GM23248 (cell line): ENCODE measurements around the gene SNTG2. TPM values are rescaled to one million over a fixed set of nuclear protein-coding genes. Genes with fewer than 3 reads are reported as not detected.

Source experiments
- DNase-seq: peaks from one replicate; pipeline ENCODE4 v3.0.0-alpha.2; 2015
- H2AFZ ChIP-seq: fragments of 200-600 bp; sonication (generic); 2 replicates; pipeline ENCODE4 v1.6.1; 2016; ENCODE audit warnings: antibody characterized with exemption
- H3F3A ChIP-seq: fragments of 200-600 bp; sonication (generic); 2 replicates; pipeline ENCODE4 v1.6.1; 2016; ENCODE audit warnings: mild to moderate bottlenecking, antibody characterized with exemption, mixed run types; ENCODE audit not compliant: insufficient read depth
- H3K27ac ChIP-seq: fragments of 200-600 bp; sonication (generic); 2 replicates; pipeline ENCODE4 v1.5.1; 2016; ENCODE audit warnings: mild to moderate bottlenecking
- H3K27me3 ChIP-seq: fragments of 200-600 bp; sonication (generic); replicated peaks from 2 replicates; pipeline ENCODE4 v1.6.1; 2016; ENCODE audit warnings: mild to moderate bottlenecking; ENCODE audit not compliant: insufficient read depth
- H3K36me3 ChIP-seq: fragments of 200-600 bp; sonication (generic); 2 replicates; pipeline ENCODE4 v1.6.1; 2016; ENCODE audit warnings: low read depth, mild to moderate bottlenecking
- H3K4me1 ChIP-seq: fragments of 200-600 bp; sonication (generic); 2 replicates; pipeline ENCODE4 v1.6.1; 2016; ENCODE audit warnings: mild to moderate bottlenecking; ENCODE audit not compliant: insufficient read depth
- H3K4me2 ChIP-seq: fragments of 200-600 bp; sonication (generic); one replicate; pipeline ENCODE4 v1.6.1; 2016; ENCODE audit warnings: mild to moderate bottlenecking; ENCODE audit not compliant: unreplicated experiment
- H3K4me3 ChIP-seq: fragments of 200-600 bp; sonication (generic); 2 replicates; pipeline ENCODE4 v1.5.1; 2016; ENCODE audit warnings: mild to moderate bottlenecking
- H3K79me2 ChIP-seq: fragments of 200-600 bp; sonication (generic); 2 replicates; pipeline ENCODE4 v1.6.1; 2016; ENCODE audit warnings: mild to moderate bottlenecking; ENCODE audit not compliant: insufficient read depth
- H3K9ac ChIP-seq: fragments of 200-600 bp; sonication (generic); 2 replicates; pipeline ENCODE4 v1.6.1; 2016; ENCODE audit warnings: mild to moderate bottlenecking
- H3K9me2 ChIP-seq: fragments of 200-600 bp; sonication (generic); 2 replicates; pipeline ENCODE4 v1.6.1; 2016; ENCODE audit warnings: mixed run types, mild to moderate bottlenecking, moderate library complexity; ENCODE audit not compliant: insufficient read depth
- H3K9me3 ChIP-seq: fragments of 200-600 bp; sonication (generic); one replicate; pipeline ENCODE4 v1.6.1; 2017; ENCODE audit warnings: low read depth
- H4K20me1 ChIP-seq: fragments of 200-600 bp; sonication (generic); 2 replicates; pipeline ENCODE4 v1.6.0; 2016; ENCODE audit not compliant: insufficient read depth
- EZH2 ChIP-seq: fragments of 200-600 bp; sonication (generic); IDR thresholded peaks from 2 replicates; pipeline ENCODE4 v1.6.1; 2018; ENCODE audit warnings: antibody characterized with exemption, mild to moderate bottlenecking; ENCODE audit not compliant: insufficient read depth, poor library complexity, severe bottlenecking
- EZH2phosphoT487 ChIP-seq: fragments of 200-600 bp; sonication (generic); IDR thresholded peaks from 2 replicates; pipeline ENCODE4 v1.6.1; 2018; ENCODE audit warnings: antibody characterized with exemption, moderate library complexity, mild to moderate bottlenecking, low read depth; ENCODE audit not compliant: insufficient read depth
- WGBS, 2 experiments: methylation state at CpG; one replicate each; pipeline ENCODE4 v1.1.6; 2015 to 2017; ENCODE audit warnings: low lambda C conversion rate in 2 of 2, low coverage in 1 of 2; ENCODE audit errors: missing lambda C conversion rate in 2 of 2; 5-methylcytosine and 5-hydroxymethylcytosine counted together
- in situ Hi-C: fragments of 300-500 bp; cut with MboI; formaldehyde crosslinking; loops from 2 replicates; pipeline ENCODE4 v1.15.0; 2020
- polyA plus RNA-seq: library from polyadenylated mRNA; unstranded; fragments of >200 nt; fragmentation: Nextera tagmentation; extraction: Ambion mirVana; gene quantifications from 2 replicates; pipeline ENCODE4 v1.2.1, GENCODE V29; 2016
- total RNA-seq: library from RNA; depleted of rRNA; stranded (reverse); fragments of >200 nt; shearing (Covaris generic); gene quantifications from 2 replicates; pipeline ENCODE4 v1.2.3, GENCODE V29; 2014

The SNTG2 gene
- total and polyA plus RNA-seq, 2 experiments from 2014 or later, result not detected

- Histone ChIP-seq H3K4me2 (no peak overlapping the region), H3F3A (no peaks in the 10 kb centered on the region), H3K9me2 (no peaks in the 10 kb centered on the region), H3K27ac (no peak overlapping the region), H2AFZ (peak overlapping the region; percentile 70), H4K20me1 (no peaks in the 10 kb centered on the region), H3K9ac (no peak overlapping the region), H3K27me3 (peaks cover 4% of the 10 kb centered on the region), H3K4me1 (0 out of 2 replicates have a peak, but pooled peaks cover 4% of the 10 kb centered on the region), H3K9me3 (no peaks in the 10 kb centered on the region), H3K79me2 (no peaks in the 10 kb centered on the region), H3K4me3 (no peak overlapping the region), H3K36me3 (no peaks in the 10 kb centered on the region)
- TF ChIP-seq EZH2 (no peak), EZH2phosphoT487 (no peak)
- 28 to 30% methylated on average over 14 of the region's 14 CpGs for WGBS, 2 experiments
- in situ Hi-C loops, result no loop called here
- peak; percentile 59 for DNase-seq
Observed at GRCh38 chr2:1081451-1082225, 131.0 kb downstream of the SNTG2 start.

DNA sequence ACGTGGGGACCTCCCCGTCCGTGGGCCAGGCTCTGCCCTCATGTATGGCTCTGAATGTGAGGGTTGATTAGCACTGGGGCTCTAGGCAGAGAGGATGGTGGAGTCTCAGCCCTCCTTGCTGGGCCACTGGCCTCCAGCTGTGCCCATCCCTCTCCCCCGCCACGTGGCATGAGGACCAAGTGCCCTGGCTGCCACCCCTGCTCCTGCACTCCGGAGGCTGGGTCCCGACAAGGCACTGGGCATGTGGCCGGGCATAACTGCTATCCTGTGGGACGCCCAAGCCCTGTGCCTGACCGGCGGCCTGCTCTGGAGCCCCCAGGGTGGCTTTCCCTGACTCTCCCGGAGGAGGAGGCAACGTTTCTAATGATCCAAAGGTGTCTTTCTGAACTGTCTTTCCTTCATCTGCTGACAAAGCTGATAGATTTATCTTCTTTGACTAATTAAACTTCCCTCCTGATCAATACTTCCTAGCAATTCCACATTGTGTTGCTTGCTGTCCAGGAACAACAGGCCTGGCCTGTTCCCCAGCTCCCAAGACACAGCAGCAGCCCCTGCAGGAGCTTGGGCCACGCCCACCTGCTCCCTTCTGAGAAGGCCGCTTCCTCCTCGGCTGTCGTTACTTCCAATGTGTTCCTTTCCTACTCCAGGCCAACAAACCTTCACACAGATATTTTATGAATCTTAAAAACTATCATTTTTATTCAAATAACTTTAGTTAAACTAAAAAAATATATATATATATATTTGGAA, 132.0 kb downstream of the SNTG2 start:
- H3F3A ChIP-seq, result no peaks in the 10 kb centered on the region
- no peaks in the 10 kb centered on the region for H3K9me3 ChIP-seq
- TF ChIP-seq EZH2phosphoT487, result no peak
- no peak overlapping the region for H3K9ac ChIP-seq
- 75 to 76% methylated on average over 16 to 17 of the region's 17 CpGs for WGBS, 2 experiments
- no peak overlapping the region for H3K4me2 ChIP-seq
- in situ Hi-C loops, result no loop called here
- H3K36me3 ChIP-seq, result no peaks in the 10 kb centered on the region
- DNase-seq, result no peak
- 0 out of 2 replicates have a peak, but pooled peaks cover 4% of the 10 kb centered on the region for H3K4me1 ChIP-seq
- H3K27ac ChIP-seq, result no peak overlapping the region
- peak overlapping the region; percentile 70; the same call in 1 of the 2 replicates for H2AFZ ChIP-seq
- H4K20me1 ChIP-seq, result no peaks in the 10 kb centered on the region
- no peak overlapping the region for H3K4me3 ChIP-seq
- H3K79me2 ChIP-seq, result no peaks in the 10 kb centered on the region
- no peaks in the 10 kb centered on the region for H3K9me2 ChIP-seq
- H3K27me3 ChIP-seq, result peaks cover 4% of the 10 kb centered on the region

DNA sequence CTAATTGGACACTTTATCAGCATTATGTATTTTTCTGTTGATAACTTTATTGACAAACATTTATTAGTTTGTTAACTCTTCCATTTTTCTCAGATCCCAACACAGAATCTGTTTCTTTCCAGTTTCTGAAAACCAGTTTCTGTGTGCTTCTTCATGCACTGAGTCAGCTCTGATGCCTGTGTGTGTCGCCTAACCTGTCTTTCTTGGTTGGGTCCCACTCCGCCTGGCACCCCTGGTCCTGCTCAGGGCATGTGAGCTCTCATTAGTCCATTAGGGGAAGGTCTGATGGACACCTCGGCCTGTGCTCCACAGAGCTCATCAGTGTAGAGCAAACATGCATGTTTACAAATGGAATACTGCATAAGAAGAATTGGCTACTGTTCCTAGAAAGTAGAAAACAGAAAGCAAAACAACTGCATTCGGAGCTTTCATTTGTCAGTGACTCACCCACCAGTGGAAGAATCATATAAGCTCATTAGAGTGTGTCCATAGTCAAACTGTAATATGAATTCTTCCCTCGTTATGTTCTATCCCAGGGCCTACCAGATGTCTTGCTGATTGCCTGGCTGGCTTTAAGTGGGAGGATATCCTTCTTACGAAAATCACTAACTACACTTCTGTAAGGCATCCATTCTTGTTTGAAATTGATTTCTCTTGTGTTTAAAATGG, 137.7 kb downstream of the SNTG2 start:
- Histone ChIP-seq H3F3A (peaks cover 6% of the 10 kb centered on the region; the same call in 1 of the 2 replicates), H3K9me2 (no peaks in the 10 kb centered on the region), H3K9me3 (no peaks in the 10 kb centered on the region), H2AFZ (no peak overlapping the region), H3K4me3 (0 out of 2 replicates have a peak overlapping the region, but pooled peaks have one; percentile 7), H3K4me1 (peaks cover 23% of the 10 kb centered on the region), H3K27ac (no peak overlapping the region), H3K4me2 (peak overlapping the region; percentile 0), H4K20me1 (no peaks in the 10 kb centered on the region), H3K79me2 (no peaks in the 10 kb centered on the region), H3K27me3 (peaks cover 4% of the 10 kb centered on the region), H3K36me3 (no peaks in the 10 kb centered on the region), H3K9ac (no peak overlapping the region)
- in situ Hi-C loops, result no loop called here
- TF ChIP-seq EZH2phosphoT487 (no peak), EZH2 (no peak)
- 41 to 46% methylated on average over 6 of the region's 6 CpGs for WGBS, 2 experiments
- peak; percentile 55 for DNase-seq

DNA sequence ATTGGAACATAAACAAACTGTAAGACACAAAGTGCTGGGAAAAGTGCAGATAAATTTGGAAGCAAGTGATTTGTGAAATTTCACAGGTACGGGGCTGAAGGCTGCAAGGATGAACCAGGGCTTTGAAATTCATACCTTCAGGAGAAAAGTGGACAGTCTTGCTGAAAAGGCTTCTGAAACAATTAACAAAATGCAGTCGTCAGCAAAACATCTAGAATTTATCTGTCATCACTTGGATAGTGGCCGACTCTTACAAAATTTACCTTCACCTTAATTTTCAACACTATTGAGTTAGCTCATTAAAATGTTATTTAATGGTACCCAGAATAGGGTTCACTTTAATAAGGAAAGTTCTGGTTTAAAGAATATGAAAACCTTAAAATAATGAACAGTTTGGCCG, 138.3 kb downstream of the SNTG2 start:
- Histone ChIP-seq H3K9me3 (no peaks in the 10 kb centered on the region), H3K27ac (no peak overlapping the region), H3K9me2 (no peaks in the 10 kb centered on the region), H3K9ac (no peak overlapping the region), H3K4me2 (no peak overlapping the region), H3K4me3 (no peak overlapping the region), H3K79me2 (no peaks in the 10 kb centered on the region), H3K27me3 (no peaks in the 10 kb centered on the region; the same call in none of the 2 replicates), H3K4me1 (peaks cover 23% of the 10 kb centered on the region), H3K36me3 (no peaks in the 10 kb centered on the region), H3F3A (peaks cover 6% of the 10 kb centered on the region; the same call in 1 of the 2 replicates), H2AFZ (no peak overlapping the region), H4K20me1 (no peaks in the 10 kb centered on the region)
- DNase-seq, result no peak
- in situ Hi-C loops, result no loop called here
- TF ChIP-seq EZH2phosphoT487 (no peak), EZH2 (no peak)
- WGBS, 2 experiments, result 37 to 40% methylated on average over 4 of the region's 4 CpGs
